Esophagus mucosa (tissue), 1 donor: ENCODE measurements around the gene DPEP3. TPM values are rescaled to one million over a fixed set of nuclear protein-coding genes. Genes with fewer than 3 reads are reported as not detected.
A peak's percentile ranks its signal among the peaks of the same experiment; 100 is the strongest.
"Not testable (repeated sequence)": the region's sequence is repeated elsewhere in the genome, so short reads cannot be mapped to it uniquely, and the experiment has no call there.

Source experiments
- ATAC-seq: fragments of 200-7000 bp; cut with Tn5 transposase; one replicate; pipeline ENCODE4 v1.9.1; 2020
- total RNA-seq: library from RNA; stranded (reverse); gene quantifications from one replicate; pipeline ENCODE4 v1.2.4, GENCODE V29; 2023
- donor health status: DM: yes; HTN: yes; CAD: no.

DPEP3 gene
- total RNA-seq, 1 donor from 2014 or later = 0.08 TPM

- ATAC-seq = no peak
Observed at GRCh38 chr16:67943619-67944504, 36.4 kb downstream of the DPEP3 start, which contains the start of gene LCAT. TSS of gene LCAT (minus strand) at chr16:67944120. CDS start at chr16:67944101, 19 bp downstream.

GRCh38 chr16:67943256-67943618 lies 37.1 kb downstream of the DPEP3 start:
- no peak for ATAC-seq

- ATAC-seq = no peak
Observed at GRCh38 chr16:67942510-67943255, 37.6 kb downstream of the DPEP3 start.

- ATAC-seq = peak; percentile 42
Observed at GRCh38 chr16:67942200-67942509, 38.1 kb downstream of the DPEP3 start.

- ATAC-seq = no peak
Observed at GRCh38 chr16:67941469-67942199, 38.7 kb downstream of the DPEP3 start.

GRCh38 chr16:67940446-67941089 lies 39.7 kb downstream of the DPEP3 start:
- no peak for ATAC-seq

- no peak for ATAC-seq
Observed at GRCh38 chr16:67939507-67940445, 40.5 kb downstream of the DPEP3 start.

- ATAC-seq = not testable (repeated sequence)
Observed at GRCh38 chr16:67937713-67938112, 42.6 kb downstream of the DPEP3 start.

GRCh38 chr16:67936880-67937605 lies 43.3 kb downstream of the DPEP3 start:
- no peak for ATAC-seq

- ATAC-seq = peak; percentile 15
Observed at GRCh38 chr16:67936124-67936879, 44.0 kb downstream of the DPEP3 start, which contains the start of gene PSMB10. TSS of gene PSMB10 (minus strand) at chr16:67936850. CDS start at chr16:67936749, 101 bp downstream.

- ATAC-seq = peak; percentile 96
Observed at GRCh38 chr16:67935402-67936123, 44.7 kb downstream of the DPEP3 start.

GRCh38 chr16:67935101-67935401 lies 45.2 kb downstream of the DPEP3 start:
- ATAC-seq = peak; percentile 3

- ATAC-seq = no peak
Observed at GRCh38 chr16:67934306-67935100, 45.8 kb downstream of the DPEP3 start.

GRCh38 chr16:67933805-67934204 lies 46.5 kb downstream of the DPEP3 start:
- no peak for ATAC-seq

- ATAC-seq = no peak
Observed at GRCh38 chr16:67932462-67932840, 47.8 kb downstream of the DPEP3 start.

- no peak for ATAC-seq
Observed at GRCh38 chr16:67931712-67932461, 48.4 kb downstream of the DPEP3 start, which contains the start of gene CTRL. TSS of gene CTRL (minus strand) at chr16:67931862. CDS start at chr16:67931852, 10 bp downstream.

GRCh38 chr16:67930678-67931211 lies 49.6 kb downstream of the DPEP3 start:
- ATAC-seq = no peak
